EL (cell line): ENCODE data around the gene C2CD2.
"Not testable (repeated sequence)": the region's sequence is repeated elsewhere in the genome, so short reads cannot be mapped to it uniquely, and the experiment has no call there.

ENCODE experiments used
- DNase-seq: peaks from one replicate; pipeline ENCODE4 v3.0.0-alpha.2; 2016

C2CD2 gene

DNA sequence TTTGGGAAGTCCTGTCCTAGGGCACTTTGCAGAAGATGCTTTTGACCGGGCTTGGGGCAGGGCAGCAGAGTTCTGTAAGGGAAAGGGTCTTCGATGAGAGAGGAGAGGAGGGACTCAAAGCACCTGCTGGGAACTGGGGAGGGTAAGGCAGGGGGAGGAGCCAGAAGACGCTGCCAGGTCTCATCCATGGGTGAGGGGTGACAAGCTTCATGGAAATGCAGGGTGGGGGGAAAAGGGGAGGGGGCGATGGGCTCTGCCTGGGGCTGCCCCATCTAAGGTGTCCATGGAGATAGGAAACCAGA, 20.9 kb upstream of the C2CD2 start:
- DNase-seq: no peak

DNA sequence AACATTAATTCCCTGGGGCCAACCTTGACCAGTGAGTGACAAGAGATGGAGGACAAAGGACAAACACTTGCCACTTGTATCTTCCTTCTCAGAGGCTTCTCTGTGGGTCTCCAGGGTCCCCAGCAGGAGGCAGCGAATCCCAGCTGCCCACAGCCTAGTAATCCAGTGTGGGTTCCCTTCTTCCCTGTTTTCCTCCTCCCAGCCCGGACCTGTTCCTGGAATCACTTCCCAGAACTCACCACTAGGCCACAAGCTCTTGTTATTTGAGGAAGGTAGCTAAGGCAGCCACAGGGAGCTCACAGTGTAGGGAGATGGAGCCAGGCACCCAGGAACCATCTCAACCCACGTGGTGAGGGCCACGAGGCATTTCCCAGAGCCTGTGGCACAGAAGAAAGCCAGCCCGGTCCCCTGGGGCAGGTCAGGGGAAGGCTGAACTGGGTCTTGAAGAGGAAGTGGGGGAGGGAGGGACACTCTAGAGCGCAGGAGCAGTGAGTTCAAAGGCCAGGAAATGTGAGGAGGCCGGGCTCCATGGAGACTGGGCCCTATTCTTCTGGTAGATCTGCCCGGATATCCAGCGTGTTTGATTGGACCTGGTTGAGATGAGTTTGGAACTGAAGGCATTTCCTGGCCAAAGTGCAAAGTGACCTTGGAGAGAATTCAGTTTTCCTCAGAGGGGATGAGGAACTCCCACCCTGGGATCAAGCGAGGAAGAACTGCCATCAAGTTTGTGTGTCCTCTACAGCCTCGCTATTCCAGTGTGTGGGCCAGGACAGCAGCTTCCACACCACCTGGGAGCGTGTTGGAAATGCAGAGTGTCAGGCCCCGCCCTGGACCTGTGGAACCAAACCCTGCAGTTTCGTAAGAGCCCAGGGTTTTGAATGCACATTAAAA, 20.3 kb upstream of the C2CD2 start:
- peak; percentile 29 for DNase-seq

DNA sequence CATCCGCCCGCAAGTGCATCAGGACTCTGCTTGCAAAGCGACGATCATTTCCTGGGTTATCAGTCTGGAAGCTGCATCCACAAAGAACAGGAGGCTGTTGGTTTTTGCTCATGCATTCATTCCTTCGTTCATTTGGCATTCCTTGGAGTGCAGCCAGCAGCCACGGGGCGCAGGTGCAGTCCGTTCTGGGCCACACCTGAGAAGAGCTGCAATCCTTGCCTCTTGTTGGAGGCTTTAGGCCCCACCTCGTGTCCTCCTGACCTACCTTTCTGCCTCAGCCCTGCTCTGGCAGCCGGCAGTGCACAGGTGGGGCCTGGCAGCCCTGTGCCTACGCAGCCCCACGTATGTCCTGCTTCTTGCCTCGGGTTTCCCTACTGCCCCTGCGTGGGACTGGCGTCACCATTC, 19.6 kb upstream of the C2CD2 start:
- DNase-seq: no peak

DNA sequence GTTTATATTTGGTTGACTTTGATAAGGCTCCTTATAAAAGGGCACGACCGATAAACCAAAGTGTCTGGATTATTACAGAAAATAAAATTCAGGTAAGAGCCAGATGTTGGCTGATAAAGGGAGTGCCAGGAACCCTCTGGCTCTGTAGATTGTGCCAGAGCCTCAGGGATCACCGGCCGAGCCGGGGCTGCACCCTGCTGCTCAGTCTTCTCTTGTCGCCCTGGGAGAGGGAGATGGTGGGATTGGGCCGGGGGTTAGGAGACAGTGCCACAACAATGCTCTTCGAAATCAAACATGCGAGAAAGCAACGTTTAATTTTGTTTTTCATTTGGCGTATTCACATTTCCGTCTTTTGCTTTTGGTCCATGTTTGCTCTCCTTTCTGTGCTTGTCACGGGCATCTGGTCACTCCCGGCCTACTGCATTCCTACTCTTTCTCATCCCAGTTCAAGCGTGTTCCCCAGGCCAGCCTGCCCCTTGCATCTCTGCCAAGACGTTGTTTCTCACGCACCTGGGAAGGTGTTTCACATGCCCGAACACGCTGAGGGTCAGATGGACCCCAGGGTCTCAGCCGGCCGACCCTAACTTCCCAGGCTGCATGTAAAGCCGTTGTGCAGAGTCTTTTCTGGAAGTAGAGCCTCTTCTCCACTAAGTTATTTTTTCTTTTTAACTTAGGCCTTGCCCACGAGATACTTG, 18.8 kb upstream of the C2CD2 start:
- DNase-seq: no peak

DNA sequence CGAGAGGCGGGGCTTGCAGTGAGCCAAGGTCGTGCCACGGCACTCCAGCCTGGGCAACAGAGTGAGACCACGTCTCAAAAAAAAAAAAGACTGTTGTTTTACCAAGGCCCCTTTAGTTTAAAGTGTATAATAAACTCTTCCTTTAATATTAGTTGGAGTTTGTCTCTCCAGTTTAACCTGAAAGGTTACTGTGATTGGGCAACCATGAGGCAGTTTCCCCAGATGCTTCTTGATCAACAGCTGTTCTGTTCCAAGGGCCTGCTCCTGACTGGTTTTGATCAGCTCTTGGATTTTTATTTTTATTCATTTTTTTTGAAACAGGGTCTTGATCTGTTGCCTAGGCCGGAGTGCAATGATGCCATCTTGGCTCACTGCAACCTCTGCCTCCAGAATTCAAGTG, 18.1 kb upstream of the C2CD2 start:
- DNase-seq: no peak

DNA sequence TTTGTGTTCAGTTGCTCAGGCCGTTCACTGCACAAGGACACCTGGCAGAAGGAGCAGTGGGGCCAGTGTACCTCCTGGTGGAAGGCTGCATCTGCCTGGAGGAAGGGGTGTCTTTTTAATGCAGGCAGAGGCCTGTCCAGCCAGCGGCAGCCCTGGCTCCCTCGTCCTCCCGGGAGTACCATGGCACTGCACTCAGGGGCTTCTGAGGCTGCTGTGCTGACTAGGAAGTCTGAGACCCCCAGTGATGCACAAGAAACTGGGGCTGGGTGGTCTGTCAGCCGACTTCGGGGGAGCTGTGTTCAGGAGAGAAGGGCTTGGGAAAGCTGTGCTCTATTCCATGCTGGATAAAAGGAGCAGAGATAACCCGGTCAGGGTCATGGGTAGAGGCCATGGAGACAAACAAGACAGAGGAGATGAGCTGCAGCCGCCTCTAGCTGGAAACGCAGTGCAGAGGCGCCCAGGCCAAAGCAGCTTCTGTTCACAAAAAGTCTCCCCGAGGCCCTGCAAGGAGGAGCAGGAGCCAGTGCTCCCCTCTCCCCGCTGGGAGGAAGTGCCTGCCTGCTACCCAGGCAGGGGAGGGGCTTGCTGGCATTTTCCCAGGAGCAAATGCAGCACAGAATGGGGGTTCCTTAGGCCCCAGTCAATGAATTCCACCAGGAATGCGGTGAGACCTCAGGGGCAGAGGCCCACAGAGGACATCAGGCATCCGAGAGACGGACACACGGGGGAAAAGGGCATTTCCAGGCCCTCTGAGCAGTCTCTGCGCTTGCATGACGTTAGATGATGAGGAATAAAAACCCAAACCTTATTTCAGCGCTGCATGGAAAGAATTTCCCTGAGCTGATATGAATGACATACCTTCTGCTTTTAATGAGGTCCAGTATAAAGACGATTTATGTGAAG, 17.2 kb upstream of the C2CD2 start:
- DNase-seq: no peak

DNA sequence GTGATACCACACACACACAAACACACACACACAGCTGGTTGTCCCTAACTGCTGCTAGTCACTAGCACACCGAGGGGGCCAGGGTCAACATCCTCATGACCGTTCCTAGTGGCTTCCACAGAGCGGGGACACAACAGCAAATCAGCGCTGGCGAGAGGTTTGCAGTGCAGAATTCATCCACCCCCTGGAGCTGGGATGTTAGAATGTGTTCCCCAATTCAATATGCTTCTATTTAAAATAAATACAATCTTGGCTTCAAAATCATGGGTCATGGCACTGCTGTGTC, 16.2 kb upstream of the C2CD2 start:
- no peak for DNase-seq

DNA sequence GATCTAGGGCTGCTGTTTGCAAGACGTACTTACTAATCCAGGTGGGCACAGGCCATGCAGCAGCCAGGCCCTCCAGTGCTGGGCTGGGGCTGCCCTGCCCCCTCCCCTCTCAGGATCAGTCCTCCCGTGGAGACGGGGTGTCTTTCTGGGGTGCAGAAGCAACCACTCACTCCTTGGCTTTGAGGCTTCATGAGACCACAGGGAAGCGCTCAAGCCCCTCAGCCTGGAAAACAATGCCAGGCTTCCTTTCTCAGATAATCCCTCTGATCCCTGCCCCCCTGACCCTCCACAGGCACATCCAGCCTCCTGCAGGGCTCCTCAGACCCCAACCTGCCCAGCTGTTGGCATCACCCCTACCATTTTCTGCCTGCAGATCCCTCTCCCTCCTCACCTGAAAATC, 13.9 kb upstream of the C2CD2 start:
- DNase-seq: no peak

DNA sequence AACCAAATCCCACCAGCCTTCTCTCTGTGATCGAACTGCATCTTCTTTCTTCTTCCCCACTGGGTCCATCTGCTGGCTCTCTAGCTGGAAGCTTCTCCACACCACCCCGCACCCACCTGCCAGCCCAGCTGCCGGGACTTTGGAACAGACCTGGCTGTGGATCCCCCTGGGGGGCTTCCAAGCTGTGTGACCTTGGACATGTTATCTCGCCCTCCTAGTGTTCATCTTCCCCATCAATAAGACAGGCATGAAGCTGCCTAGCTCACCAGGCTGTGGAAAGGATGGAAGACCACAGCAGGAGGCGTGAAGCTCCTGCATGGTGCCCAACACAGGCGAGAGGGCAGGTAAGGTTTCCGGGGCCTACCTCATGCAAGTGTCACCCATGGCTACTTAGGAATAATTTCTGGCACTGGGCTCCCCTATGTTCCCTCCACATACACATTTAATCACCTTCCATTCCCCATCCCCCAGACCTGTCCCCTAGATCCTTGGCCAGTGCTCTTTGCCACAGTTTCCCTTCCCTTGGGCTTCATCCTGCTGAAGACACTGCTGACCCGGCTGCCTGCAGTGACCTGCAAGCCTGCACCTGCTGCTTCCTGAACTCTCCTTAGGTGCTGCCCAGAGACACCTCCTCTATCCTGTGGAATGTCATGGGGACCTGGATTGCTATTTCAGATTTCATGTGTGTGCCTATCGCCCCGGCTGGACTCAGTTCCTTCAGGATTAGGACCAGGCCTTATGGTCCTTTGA, 13.2 kb upstream of the C2CD2 start:
- no peak for DNase-seq

DNA sequence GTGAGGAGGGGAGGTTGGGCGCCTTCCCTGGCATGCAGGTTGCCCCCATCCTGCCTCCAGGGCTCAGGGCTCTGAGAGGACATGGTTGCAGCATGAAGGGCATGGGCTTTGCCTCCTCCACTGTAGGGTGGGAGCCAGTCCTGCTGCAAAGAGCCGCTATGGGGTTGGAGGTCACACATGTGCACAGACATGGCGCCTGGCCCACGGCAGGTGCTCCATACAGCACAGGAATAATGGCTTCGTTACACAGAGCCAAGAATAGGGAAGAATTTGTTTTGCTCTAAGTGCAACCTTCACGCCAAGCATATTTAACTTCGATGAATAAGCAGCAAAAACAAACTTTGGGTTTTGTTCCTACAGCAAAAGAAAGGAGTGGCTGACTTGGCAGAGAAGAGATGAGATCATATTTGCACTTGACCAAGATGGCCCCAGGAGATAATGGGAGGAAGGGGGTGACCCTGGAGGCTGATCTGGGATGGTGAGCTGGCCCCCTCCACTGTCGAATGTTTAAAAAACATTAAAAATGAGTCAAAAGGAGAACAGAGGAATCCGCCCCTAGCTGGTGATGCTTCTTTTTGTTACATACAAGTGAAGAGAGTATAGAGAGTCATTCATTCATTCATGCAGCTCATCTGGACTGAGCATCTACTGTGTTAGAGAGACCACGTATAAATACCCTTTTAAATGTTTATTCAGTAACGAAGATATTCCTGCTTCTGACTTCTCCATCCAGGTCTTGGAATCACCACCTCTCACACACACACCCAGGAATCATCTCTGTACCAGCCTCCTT, 12.4 kb upstream of the C2CD2 start:
- peak; percentile 67 for DNase-seq

DNA sequence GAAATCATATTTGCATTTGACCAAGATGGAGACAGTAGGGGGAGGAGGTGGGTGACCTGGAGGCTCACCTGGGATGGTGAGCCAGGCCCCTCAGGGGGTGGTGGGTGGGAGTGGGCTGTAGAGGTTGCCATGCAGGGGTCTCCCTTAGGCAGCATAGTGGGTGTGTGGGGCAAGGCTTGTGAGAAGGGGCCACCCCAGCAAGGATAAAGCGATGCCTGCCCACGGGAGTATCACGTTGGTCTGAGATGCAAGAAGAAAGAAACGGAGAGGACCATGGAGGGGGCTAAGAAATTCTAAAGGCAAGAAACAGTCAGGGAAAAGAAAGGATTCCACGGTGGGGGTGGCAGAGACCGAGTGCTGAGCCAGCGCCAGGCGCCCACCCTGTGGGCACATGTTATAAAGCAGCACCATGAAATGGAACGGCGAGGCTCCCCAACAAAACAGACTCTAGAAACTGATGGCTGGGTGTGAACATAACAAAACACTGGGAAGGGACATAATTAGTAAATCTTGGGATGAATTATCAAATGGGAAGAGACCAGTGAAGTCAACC, 11.7 kb upstream of the C2CD2 start:
- no peak for DNase-seq

DNA sequence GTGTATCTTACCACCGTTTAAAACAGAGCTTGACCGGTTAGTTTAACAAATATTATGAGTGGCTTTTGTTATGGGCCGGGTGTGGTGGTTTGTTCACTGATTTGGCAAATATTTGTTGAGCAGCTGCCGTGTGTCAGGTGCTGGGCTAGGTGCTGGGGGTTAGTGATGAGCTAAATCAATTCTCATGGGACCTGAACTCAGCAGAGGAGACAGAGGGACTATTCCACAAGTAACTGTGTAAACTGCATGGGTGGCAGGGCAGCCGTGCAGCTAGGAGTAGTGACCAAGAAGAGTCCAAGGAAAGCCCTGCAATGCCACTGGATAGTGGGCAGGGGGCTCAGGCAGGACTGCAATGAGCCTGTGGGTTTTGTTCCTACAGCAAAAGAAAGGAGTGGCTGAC, 11.2 kb upstream of the C2CD2 start:
- DNase-seq: no peak

DNA sequence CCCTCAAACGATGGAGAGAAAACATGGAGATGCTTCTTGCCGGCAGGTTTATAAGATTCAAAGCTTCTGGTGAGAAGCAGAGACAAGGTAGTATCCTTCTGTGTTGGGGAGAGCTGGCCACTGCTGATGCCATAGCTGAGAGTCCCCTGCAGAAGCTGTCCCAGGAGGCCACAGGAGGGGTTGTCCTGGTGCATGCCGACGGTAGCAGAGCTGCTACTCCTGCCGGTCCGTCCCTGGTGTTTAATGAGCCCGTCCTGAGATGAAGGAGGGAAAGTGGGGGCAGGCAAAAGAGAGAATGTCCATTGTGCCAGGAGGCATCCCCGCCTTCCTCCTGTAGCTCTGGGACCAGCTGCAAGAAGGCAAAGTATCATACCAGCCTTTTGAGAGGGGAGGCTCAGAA, 10.4 kb upstream of the C2CD2 start:
- DNase-seq: no peak

DNA sequence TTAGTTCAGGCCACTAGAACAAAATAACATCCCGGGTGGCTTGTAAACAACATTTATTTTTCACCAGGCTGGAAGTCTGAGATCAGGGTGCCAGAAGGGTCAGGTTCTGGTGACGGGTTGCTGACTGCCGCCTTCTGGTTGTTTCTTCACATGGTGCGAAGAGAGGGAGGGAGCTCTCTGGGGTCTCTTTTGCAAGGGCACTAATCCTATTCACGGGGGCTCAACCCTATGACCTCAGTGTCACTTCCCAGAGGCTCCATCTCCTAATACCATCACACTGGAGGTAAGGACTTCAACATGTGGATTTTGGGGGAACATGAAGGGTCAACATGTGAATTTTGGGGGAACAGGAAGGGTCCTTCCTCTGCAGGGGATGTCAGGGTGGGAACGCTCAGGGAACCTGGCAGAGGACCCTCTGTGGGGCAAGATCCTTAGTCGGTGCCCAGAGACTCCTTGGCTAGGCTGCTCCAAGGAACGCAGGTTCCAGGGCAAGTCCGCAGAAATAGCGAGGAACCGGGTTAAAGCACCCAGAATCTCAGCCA, 8.7 kb upstream of the C2CD2 start:
- DNase-seq: no peak

DNA sequence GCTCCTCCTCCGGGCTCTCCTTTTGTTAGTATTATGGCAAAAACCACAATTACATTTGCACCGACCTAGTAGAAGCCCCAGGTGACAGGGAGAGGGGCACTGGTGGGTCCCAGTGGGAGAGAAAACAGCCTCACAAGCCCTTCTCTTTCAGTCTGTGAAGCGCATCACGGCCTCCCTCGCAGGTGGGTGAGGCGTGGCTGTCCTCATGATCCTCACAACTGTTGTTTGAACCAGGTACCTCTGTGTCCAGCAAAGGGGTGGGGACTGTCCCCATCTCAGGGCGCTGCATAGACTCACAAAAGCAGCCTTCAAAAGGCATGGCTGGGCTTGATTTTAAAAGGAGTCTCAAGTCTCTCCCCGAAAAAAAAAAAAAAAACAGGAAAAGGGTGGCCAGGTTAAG, 7.9 kb upstream of the C2CD2 start:
- no peak for DNase-seq

DNA sequence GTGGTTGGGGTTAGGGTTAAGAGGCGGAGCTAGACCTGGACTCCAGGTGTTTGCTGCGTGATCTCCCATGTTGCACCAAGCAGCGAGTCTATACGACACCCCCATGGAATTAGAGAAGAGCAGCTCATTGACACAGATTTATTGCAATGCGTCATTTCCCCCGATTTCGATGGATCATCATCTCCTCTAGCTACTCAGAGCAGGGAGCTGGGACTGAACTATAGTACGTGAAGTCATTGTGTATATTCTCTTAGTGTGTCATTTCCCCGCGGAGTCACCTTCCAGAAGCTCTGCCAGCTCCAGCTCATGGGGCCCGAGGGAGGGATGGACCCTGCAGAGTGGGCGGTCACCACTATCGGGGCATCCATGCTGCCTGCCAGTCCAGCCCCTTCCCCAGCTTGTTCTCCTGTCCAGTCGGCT, 7.5 kb upstream of the C2CD2 start:
- peak; percentile 23 for DNase-seq

DNA sequence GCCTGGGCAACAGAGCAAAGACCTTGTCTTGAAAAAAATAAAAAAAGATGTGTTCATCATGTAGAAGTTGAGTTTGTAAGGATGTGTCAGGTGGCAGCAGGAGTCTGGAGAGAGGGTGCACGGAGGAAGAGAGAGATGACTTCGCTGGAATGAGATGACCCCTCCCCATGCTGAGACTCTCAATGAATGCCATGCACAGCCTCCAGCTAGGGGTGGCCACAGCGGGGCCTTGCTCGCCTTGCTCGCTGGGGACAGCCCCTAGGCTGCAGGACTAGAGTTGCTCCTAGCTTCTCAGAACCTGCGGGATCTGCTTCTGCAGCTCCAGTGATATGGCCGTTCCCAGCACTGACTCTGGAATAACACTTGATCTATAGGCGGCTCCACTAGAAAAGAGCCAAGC, 6.6 kb upstream of the C2CD2 start:
- DNase-seq: no peak

DNA sequence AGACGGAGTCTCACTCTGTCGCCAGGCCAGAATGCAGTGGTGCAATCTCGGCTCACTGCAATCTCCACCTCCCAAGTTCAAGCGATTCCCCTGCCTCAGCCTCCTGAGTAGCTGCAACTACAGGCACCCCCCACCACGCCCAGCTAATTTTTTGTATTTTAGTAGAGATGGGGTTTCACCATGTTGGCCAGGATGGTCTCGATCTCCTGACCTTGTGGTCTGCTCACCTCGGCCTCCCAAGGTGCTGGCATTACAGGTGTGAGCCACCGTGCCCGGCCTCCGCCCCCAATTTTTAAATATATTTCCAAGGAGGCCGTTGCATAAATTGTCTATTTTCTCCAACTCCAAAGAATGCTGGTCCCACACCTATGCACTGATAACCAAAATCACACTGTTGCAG, 5.9 kb upstream of the C2CD2 start:
- not testable (repeated sequence) for DNase-seq

DNA sequence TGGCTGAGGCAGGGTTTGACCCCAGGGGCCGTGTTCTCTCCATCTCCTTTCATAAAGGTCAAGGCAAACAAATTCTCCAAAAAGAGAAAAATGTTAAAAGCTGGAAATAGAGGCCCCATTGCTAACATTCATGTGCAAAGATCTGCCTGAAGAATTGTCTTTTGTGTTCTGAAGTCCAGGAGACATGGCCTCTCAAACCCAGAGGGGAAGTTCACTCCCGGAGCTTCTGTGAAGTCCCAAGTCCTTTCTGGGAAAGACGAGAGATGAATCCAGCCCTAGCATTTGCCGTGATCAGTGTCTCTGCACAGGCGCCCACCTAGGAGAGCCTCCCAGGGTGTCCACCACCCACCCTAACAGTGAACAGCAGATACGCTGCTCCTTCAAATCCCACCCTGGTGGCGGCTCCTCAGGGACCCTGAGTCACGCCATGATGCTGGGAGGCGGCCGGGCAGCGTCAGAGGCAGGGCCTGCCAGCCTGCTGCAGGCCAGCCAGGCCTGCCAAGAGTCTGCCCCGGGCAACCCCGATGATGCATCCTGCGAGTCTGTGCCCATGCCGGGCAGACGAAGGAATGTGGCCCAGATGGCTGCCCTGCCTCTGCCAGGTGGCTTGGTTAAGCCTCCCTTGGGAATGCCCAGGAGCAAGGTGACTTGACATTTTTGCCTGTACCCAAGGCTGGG, 5.2 kb upstream of the C2CD2 start:
- DNase-seq: no peak

DNA sequence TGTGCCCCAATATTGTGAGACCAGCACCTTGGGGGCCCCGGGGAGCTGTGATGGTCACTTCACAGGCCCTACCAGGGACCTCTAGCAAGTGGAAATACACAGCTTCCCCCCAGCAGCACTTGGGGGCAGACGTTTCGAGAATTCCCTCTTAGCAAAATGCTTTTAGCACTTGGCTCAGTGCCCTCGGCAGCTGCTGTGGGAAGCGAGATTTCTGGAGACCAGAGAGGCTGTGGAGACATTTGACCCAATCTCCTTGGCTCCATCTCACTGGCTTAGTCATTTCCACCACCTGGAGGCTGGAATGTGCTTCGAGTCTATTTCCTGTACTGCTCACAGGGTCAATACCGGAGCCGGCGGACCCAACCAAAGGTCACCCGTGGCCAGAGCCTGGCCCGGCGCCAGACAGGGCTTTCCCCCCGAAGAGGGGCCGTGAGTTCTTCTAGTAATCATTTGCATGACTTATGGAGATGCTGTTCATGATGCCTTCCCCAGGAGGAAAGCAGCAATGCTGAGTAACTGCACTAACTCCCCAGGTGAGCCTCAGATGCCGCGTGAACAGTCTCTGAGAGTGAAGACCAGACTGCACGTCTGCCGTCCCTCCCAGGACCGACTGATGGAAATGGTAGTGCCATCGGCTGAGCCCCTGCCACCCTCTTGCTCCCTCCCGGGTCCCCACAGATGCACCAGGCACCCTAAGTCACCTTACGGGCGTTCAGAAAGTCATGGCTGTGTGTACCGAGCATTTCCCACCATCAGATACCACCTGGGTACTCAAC, 4.4 kb upstream of the C2CD2 start:
- peak; percentile 93 for DNase-seq
